Right renal cortex interstitium (tissue), 3 donors: ENCODE data around the gene LCMT1. TPM values are rescaled to one million over a fixed set of nuclear protein-coding genes. Genes with fewer than 3 reads are reported as not detected.
"Not testable (repeated sequence)": the region's sequence is repeated elsewhere in the genome, so short reads cannot be mapped to it uniquely, and the experiment has no call there.

ENCODE experiments used
- DNase-seq, 3 donors: peaks; one replicate each; pipeline ENCODE4 v3.0.0-alpha.2; 2013; ENCODE audit warnings: low read depth in 3 of 3, low spot score in 2 of 3
- polyA plus RNA-seq, 3 donors: library from polyadenylated mRNA; unstranded; fragments of 120-200 nt; gene quantifications; one replicate each; pipeline ENCODE4 v1.2.1, GENCODE V29; 2013; ENCODE audit not compliant: insufficient read length in 3 of 3

Gene LCMT1
- polyA plus RNA-seq, 3 donors: 73.8 to 84.5 (median 78.8) TPM

GRCh38 chr16:25093208-25094061, 18.1 kb upstream of the LCMT1 start:
- no peak for DNase-seq

- DNase-seq: no peak
Measured at GRCh38 chr16:25094596-25094995, 16.9 kb upstream of the LCMT1 start.

GRCh38 chr16:25095636-25096035, 15.9 kb upstream of the LCMT1 start:
- no peak for DNase-seq

- DNase-seq: no peak
Measured at GRCh38 chr16:25097276-25097975, 14.1 kb upstream of the LCMT1 start.

GRCh38 chr16:25100511-25100910, 11.0 kb upstream of the LCMT1 start:
- DNase-seq: no peak

- peak; percentile 77 to 85 (median 79) for DNase-seq
Measured at GRCh38 chr16:25106567-25107465, 4.7 kb upstream of the LCMT1 start.

- no peak for DNase-seq
Measured at GRCh38 chr16:25107466-25107792, 4.1 kb upstream of the LCMT1 start.

GRCh38 chr16:25108054-25108453, 3.5 kb upstream of the LCMT1 start:
- DNase-seq: no peak

- DNase-seq: no peak
Measured at GRCh38 chr16:25109643-25110042, 1.9 kb upstream of the LCMT1 start.

- no peak for DNase-seq
Measured at GRCh38 chr16:25110387-25110947, 1.1 kb upstream of the LCMT1 start.

GRCh38 chr16:25114121-25114520, 2.6 kb downstream of the LCMT1 start:
- no peak for DNase-seq

GRCh38 chr16:25118851-25119578, 7.5 kb downstream of the LCMT1 start:
- no peak for DNase-seq

GRCh38 chr16:25121824-25122600, 10.5 kb downstream of the LCMT1 start:
- no peak for DNase-seq

GRCh38 chr16:25124503-25124902, 13.0 kb downstream of the LCMT1 start:
- no peak for DNase-seq

GRCh38 chr16:25126086-25126666, 14.6 kb downstream of the LCMT1 start:
- DNase-seq: not testable (repeated sequence)

- no peak for DNase-seq
Measured at GRCh38 chr16:25126820-25127232, 15.3 kb downstream of the LCMT1 start.

GRCh38 chr16:25132751-25133150, 21.2 kb downstream of the LCMT1 start:
- not testable (repeated sequence) for DNase-seq

GRCh38 chr16:25134166-25134700, 22.7 kb downstream of the LCMT1 start:
- DNase-seq: no peak
